Measurements from ENCODE around the gene EWSR1. TPM values are rescaled to one million over a fixed set of nuclear protein-coding genes. Genes with fewer than 3 reads are reported as not detected.

Gene EWSR1
- total RNA-seq, 1 experiment from 2014 or later: 462 TPM

DNA sequence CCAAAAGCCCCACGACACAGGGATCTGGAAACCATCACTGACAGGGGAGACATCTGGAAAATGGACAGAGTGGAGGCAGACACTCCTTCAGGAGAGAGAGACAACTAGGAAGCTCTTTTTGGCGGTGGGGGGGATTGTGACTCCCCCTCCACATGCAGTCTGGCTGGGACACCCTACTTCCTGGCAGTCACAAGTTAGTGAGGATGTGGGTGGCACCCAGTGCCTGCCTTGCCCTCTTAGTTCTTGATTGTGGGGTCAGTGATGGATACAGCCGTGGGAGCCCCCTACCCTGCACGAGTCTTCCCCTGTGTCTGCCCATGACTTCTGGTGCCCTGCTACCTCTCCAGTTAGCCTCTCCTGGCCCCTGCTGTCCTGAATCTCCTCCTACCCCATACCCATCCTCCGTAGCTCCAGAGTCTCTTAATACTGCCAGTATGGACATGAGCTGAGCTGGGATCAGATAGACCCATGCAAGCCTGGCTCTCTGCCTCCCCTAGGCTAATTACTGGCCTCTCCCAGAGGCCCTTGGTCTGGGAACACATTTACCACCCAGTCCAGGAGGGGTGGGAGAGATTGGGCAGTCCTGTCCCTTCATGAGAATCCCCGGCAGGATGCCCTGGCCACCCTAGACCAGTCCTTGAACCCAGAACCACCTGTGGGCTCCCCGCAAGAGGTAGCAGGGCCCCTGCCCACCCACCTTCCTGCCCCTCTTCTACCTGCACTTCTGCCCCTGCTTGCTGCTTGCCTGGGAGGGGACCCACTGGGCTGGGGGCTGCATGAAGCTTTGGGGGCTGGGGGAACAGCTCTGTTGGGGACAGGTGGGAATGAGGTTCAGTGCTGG, 23.1 kb upstream of the EWSR1 start:
- peaks cover 22% of the 10 kb centered on the region in 2 experiments for H3K9me3 Mint-ChIP-seq
- no peak overlapping the region for H2AFZ ChIP-seq (ENCODE audit: low read length)
- H3K36me3 Mint-ChIP-seq (ENCODE audit: insufficient read depth in 1 of 3, low read depth in 3 of 3): peaks cover 8 to 34% (median 10%) of the 10 kb centered on the region in 3 experiments
- no peak overlapping the region for H4K8ac ChIP-seq (replicated peaks; ENCODE audit: insufficient read length, low read depth, low read length)
- H3K14ac ChIP-seq (ENCODE audit: insufficient read depth, low read length): no peak overlapping the region
- no peak overlapping the region for H3K4ac ChIP-seq (ENCODE audit: low read depth, low read length)
- H4K20me1 ChIP-seq (ENCODE audit: control insufficient read depth, insufficient read depth, insufficient read length): no peaks in the 10 kb centered on the region
- H3K79me1 ChIP-seq (ENCODE audit: insufficient read depth, low read depth, low read length, poor library complexity, severe bottlenecking): no peaks in the 10 kb centered on the region
- no peak overlapping the region for H2BK20ac ChIP-seq (ENCODE audit: low read depth, low read length, poor library complexity, severe bottlenecking)
- H3K79me2 ChIP-seq (ENCODE audit: insufficient read depth, low read length): no peaks in the 10 kb centered on the region
- no peak overlapping the region for H3K18ac ChIP-seq (ENCODE audit: insufficient read length, low read depth, low read length)
- no peak overlapping the region for H3K27ac ChIP-seq (ENCODE audit: insufficient read length, low read depth, low read length)
- no peaks in the 10 kb centered on the region for H3K23me2 ChIP-seq (ENCODE audit: insufficient read length, low read depth, low read length, poor library complexity, severe bottlenecking)
- H2BK120ac ChIP-seq (ENCODE audit: low read depth, low read length, poor library complexity, severe bottlenecking): no peak overlapping the region
- no peak overlapping the region for H2BK12ac ChIP-seq (ENCODE audit: insufficient read length, low read depth, low read length)
- no peak overlapping the region for H2BK15ac ChIP-seq (ENCODE audit: low read depth, low read length)
- WGBS (ENCODE audit: extremely low coverage, insufficient read length, low lambda C conversion rate): no CpG with 5 or more reads among the region's 7 CpGs
- H2AK5ac ChIP-seq (ENCODE audit: insufficient read length, low read length): no peak overlapping the region
- H3K56ac ChIP-seq (ENCODE audit: insufficient read length, low read depth, low read length): no peak overlapping the region
- H3T11ph ChIP-seq (ENCODE audit: low read length): no peak overlapping the region
- H2BK5ac ChIP-seq (ENCODE audit: insufficient read length, low read length): no peak overlapping the region
- peaks cover 4 to 10% of the 10 kb centered on the region in 2 experiments for H3K4me1 Mint-ChIP-seq
- no peaks in the 10 kb centered on the region for H3K9me3 ChIP-seq (ENCODE audit: control insufficient read depth, low read depth, low read length)
- H3K4me1 ChIP-seq (ENCODE audit: insufficient read depth, low read length): no peaks in the 10 kb centered on the region
- H4K91ac ChIP-seq (ENCODE audit: insufficient read length, low read depth, low read length): no peak overlapping the region
- no peak for DNase-seq
- H3K4me2 ChIP-seq (ENCODE audit: insufficient read depth, insufficient read length, low read length): no peak overlapping the region
- H3K27ac Mint-ChIP-seq: peak overlapping the region in 1 of 3 experiments; percentile 25; a peak in 2 of 7 replicates
- no peaks in the 10 kb centered on the region for H3K27me3 ChIP-seq (ENCODE audit: insufficient read depth, low read length)
- H4K5ac ChIP-seq (ENCODE audit: insufficient read length, low read depth, low read length): no peak overlapping the region
- peaks cover 18% of the 10 kb centered on the region for H3K27me3 Mint-ChIP-seq (ENCODE audit: low read depth)
- H3K9ac ChIP-seq (ENCODE audit: extremely low read depth, insufficient read length, low read length): no peak overlapping the region
- H3K4me3 Mint-ChIP-seq: no peak overlapping the region
- H3K23ac ChIP-seq (ENCODE audit: insufficient read length, low read depth, low read length): no peak overlapping the region
- TF ChIP-seq, protein P1, sequence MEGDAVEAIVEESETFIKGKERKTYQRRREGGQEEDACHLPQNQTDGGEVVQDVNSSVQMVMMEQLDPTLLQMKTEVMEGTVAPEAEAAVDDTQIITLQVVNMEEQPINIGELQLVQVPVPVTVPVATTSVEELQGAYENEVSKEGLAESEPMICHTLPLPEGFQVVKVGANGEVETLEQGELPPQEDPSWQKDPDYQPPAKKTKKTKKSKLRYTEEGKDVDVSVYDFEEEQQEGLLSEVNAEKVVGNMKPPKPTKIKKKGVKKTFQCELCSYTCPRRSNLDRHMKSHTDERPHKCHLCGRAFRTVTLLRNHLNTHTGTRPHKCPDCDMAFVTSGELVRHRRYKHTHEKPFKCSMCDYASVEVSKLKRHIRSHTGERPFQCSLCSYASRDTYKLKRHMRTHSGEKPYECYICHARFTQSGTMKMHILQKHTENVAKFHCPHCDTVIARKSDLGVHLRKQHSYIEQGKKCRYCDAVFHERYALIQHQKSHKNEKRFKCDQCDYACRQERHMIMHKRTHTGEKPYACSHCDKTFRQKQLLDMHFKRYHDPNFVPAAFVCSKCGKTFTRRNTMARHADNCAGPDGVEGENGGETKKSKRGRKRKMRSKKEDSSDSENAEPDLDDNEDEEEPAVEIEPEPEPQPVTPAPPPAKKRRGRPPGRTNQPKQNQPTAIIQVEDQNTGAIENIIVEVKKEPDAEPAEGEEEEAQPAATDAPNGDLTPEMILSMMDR (conservative IDR thresholded peaks at IDR 0.05): no peak
